Stomach smooth muscle (tissue), 2 donors: ENCODE results near the gene SLC16A1.
A peak's percentile ranks its signal among the peaks of the same experiment; 100 is the strongest.

Experiments used
- H3K27ac ChIP-seq: one replicate; pipeline ENCODE4 v1.7.0; 2013; ENCODE audit warnings: mild to moderate bottlenecking, low read length, inconsistent platforms
- H3K27me3 ChIP-seq, 2 donors: one replicate each; pipeline ENCODE4 v1.7.0; 2013; ENCODE audit warnings: low read length in 2 of 2; ENCODE audit not compliant: insufficient read depth in 2 of 2, control insufficient read depth in 1 of 2
- H3K36me3 ChIP-seq, 2 donors: one replicate each; pipeline ENCODE4 v1.7.0; 2013; ENCODE audit warnings: low read length in 2 of 2; ENCODE audit not compliant: control insufficient read depth in 2 of 2, insufficient read depth in 2 of 2
- H3K4me1 ChIP-seq: one replicate; pipeline ENCODE4 v1.7.0; 2013; ENCODE audit warnings: low read length; ENCODE audit not compliant: control insufficient read depth, insufficient read depth
- H3K4me3 ChIP-seq, 2 donors: one replicate each; pipeline ENCODE4 v1.7.0; 2013; ENCODE audit warnings: low read length in 2 of 2
- H3K9ac ChIP-seq, 2 donors: one replicate each; pipeline ENCODE4 v1.7.0; 2013; ENCODE audit warnings: low read length in 2 of 2, mild to moderate bottlenecking in 1 of 2
- H3K9me3 ChIP-seq, 2 donors: one replicate each; pipeline ENCODE4 v1.7.0; 2013; ENCODE audit warnings: low read length in 2 of 2; ENCODE audit not compliant: control insufficient read depth in 2 of 2
- donor health status: healthy.
- donor health status: Pancreatic carcinoma.

Gene SLC16A1

DNA sequence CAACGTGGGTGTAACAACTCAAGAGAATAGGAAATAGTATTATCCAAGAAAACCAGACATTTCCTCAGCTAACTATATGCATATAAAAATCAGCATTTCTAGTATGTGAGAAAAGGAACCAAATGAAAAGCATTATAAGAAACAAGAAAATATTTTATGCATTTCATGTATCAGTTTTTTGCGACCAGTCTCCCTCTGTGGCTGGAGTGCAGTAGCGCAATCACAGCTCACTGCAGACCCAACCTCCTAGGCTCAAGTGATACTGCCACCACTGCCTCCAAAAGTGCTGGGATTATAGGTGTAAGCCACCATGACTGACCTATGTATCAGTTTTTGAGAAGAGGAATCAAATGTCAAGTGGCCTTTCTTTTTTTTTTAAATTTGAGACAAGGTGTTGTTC lies 31.0 kb downstream of the SLC16A1 start:
- Histone ChIP-seq H3K4me1 (no peaks in the 10 kb centered on the region), H3K9ac (no peak overlapping the region), H3K4me3 (no peak overlapping the region), H3K27ac (no peak overlapping the region), H3K36me3 (peaks cover 11 to 16% of the 10 kb centered on the region in 2 donors), H3K9me3 (no peaks in the 10 kb centered on the region), H3K27me3 (no peaks in the 10 kb centered on the region)

DNA sequence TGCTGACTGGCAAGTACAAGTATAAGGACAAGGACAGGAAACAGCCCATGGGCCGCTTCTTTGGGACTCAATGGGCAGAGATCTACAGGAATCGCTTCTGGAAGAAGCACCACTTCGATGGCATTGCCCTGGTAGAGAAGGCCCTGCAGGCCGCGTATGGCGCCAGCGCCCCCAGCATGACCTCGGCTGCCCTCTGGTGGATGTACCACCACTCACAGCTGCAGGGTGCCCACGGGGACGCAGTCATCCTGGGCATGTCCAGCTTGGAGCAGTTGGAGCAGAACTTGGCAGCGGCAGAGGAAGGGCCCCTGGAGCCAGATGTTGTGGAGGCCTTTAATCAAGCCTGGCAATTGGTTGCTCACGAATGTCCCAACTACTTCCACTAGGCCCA lies 32.0 kb downstream of the SLC16A1 start:
- H3K27me3 ChIP-seq: no peaks in the 10 kb centered on the region
- H3K36me3 ChIP-seq: peaks cover 11 to 15% of the 10 kb centered on the region in 2 donors
- H3K9me3 ChIP-seq: no peaks in the 10 kb centered on the region
- H3K27ac ChIP-seq: peak overlapping the region; percentile 6
- H3K4me3 ChIP-seq: no peak overlapping the region
- H3K9ac ChIP-seq: no peak overlapping the region
- no peaks in the 10 kb centered on the region for H3K4me1 ChIP-seq

DNA sequence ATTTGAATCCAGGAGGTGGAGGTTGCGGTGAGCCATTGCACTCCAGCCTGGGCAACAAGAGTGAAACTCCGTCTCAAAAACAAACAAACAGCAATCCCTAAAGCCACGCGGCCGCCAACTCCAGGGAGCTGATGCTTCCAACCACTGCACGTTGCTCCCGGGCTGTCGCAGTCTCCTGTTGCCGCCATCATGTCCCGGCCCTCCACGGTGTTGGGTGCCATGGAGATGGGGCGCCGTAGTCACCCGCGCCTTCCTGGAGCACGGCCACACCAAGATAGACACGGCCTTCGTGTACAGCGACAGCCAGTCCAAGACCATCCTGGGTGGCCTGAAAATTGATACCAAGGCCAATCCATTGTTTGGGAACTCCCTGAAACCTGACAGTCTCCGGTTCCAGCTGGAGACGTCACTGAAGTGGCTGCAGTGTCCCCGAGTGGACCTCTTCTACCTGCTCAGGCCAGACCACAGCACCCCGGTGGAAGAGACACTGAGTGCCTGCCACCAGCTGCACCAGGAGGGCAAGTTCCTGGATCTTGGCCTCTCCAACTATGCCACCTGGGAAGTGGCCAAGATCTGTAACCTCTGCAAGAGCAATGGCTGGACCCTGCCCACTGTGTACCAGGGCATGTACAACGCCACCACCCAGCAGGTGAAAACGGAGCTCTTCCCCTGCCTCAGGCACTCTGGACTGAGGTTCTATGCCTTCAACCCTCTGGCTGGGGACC lies 32.6 kb downstream of the SLC16A1 start:
- H3K27ac ChIP-seq: peak overlapping the region; percentile 6
- no peak overlapping the region for H3K9ac ChIP-seq
- H3K4me3 ChIP-seq: no peak overlapping the region
- no peaks in the 10 kb centered on the region for H3K27me3 ChIP-seq
- H3K9me3 ChIP-seq: no peaks in the 10 kb centered on the region
- H3K4me1 ChIP-seq: no peaks in the 10 kb centered on the region
- H3K36me3 ChIP-seq: peaks cover 12% of the 10 kb centered on the region in 2 donors

- Histone ChIP-seq H3K9me3 (no peaks in the 10 kb centered on the region), H3K4me3 (no peak overlapping the region), H3K36me3 (peaks cover 6 to 17% of the 10 kb centered on the region in 2 donors), H3K9ac (no peak overlapping the region), H3K27ac (no peak overlapping the region), H3K4me1 (no peaks in the 10 kb centered on the region), H3K27me3 (no peaks in the 10 kb centered on the region)
These were observed 44.3 kb downstream of the SLC16A1 start for GRCh38 chr1:112911506-112912220.

DNA sequence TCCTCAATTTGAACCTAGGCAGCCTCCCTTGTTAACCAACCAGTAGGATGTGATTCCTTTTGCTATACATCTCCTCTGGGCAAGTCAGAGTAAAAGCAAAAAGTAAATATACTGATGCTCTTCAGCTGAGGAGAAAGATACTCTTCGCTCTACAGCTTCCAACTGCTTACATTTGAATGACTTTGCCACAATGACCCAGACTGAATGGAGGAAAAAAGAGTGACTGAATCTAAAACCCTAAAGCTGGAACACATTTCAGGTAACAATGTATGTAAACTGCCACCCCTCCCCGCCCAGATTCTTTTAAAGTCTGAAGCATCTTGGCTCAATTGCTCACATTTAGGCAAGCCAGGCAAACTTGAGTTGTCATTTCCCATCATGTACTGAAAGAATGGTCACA lies 46.1 kb downstream of the SLC16A1 start:
- Histone ChIP-seq H3K27me3 (no peaks in the 10 kb centered on the region), H3K9me3 (no peaks in the 10 kb centered on the region), H3K9ac (no peak overlapping the region), H3K36me3 (peaks cover 0 to 12% of the 10 kb centered on the region in 2 donors), H3K4me3 (no peak overlapping the region), H3K27ac (no peak overlapping the region), H3K4me1 (no peaks in the 10 kb centered on the region)

GRCh38 chr1:112906150-112906698 lies 49.8 kb downstream of the SLC16A1 start:
- H3K9ac ChIP-seq: no peak overlapping the region

GRCh38 chr1:112905395-112906149 lies 50.4 kb downstream of the SLC16A1 start:
- Histone ChIP-seq H3K9ac (no peak overlapping the region), H3K36me3 (peaks cover 0 to 6% of the 10 kb centered on the region in 2 donors), H3K9me3 (no peaks in the 10 kb centered on the region), H3K27me3 (no peaks in the 10 kb centered on the region), H3K27ac (no peak overlapping the region), H3K4me3 (no peak overlapping the region), H3K4me1 (no peaks in the 10 kb centered on the region)

More at GRCh38 chr1:112906150-112906698, 49.8 kb downstream of the SLC16A1 start:
- H3K27ac ChIP-seq: no peak overlapping the region
- H3K9me3 ChIP-seq: no peaks in the 10 kb centered on the region
- H3K27me3 ChIP-seq: no peaks in the 10 kb centered on the region
- peaks cover 0 to 8% of the 10 kb centered on the region in 2 donors for H3K36me3 ChIP-seq
- H3K4me1 ChIP-seq: no peaks in the 10 kb centered on the region
- H3K4me3 ChIP-seq: no peak overlapping the region

DNA sequence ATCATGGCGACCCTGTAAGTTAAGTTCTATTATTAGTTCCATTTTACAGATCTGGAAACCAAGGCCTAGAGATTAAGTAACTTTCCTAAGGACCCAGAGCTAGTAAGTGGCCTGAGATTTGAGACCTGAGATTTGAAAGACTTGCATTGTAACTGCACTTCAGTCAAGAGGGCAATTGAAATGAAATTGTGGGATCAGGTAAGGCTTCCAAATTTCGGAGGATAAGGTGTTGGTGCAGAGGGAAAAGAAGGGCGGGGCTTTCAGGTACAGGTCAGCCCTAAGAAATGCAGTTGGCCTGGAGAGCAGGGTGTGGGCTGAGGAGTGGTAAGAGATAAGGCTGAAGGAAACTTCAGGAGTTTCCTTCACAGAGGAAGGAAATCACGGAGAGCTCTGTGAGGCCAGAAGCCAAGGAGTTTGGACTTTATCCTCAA lies 51.1 kb downstream of the SLC16A1 start:
- H3K4me1 ChIP-seq: no peaks in the 10 kb centered on the region
- H3K9me3 ChIP-seq: no peaks in the 10 kb centered on the region
- H3K27ac ChIP-seq: no peak overlapping the region
- H3K4me3 ChIP-seq: no peak overlapping the region
- no peaks in the 10 kb centered on the region for H3K27me3 ChIP-seq
- peaks cover 0 to 4% of the 10 kb centered on the region in 2 donors for H3K36me3 ChIP-seq
- no peak overlapping the region for H3K9ac ChIP-seq

DNA sequence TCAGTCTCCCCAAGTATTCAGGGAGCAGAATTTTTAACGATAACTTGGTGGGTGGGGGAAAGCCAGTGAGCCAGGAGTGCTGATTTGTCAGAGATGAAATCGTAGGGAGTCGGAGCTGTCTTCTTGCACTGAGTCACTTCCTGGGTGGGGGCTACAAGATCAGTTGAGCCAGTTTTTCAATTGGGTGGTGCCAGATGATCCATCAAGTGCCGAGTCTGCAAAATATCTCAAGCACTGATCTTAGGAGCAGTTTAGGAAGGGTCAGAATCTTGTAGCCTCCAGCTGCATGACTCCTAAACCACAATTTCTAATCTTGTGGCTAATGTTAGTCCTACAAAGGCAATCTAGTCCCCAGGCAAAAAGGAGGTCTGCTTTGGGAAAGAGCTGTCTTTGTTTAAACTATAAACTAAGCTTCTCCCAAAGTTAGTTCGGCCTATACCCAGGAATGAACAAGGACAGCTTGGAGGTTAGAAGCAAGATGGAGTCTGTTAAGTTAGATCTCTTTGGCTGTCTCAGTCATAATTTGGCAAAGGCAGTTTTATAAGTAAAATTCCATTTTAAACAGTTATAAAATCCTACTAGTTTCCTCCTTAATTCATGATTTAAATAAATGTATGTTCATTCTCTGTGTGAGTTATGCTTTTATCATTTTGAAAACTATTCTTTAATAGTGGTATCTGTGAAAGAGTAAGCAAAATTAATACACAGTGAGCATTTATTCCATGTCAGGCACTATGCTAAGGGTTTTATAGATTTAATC lies 51.7 kb downstream of the SLC16A1 start:
- no peaks in the 10 kb centered on the region for H3K9me3 ChIP-seq
- no peak overlapping the region for H3K9ac ChIP-seq
- H3K36me3 ChIP-seq: peaks cover 0 to 4% of the 10 kb centered on the region in 2 donors
- H3K27ac ChIP-seq: no peak overlapping the region
- H3K4me3 ChIP-seq: no peak overlapping the region
- no peaks in the 10 kb centered on the region for H3K27me3 ChIP-seq
- no peaks in the 10 kb centered on the region for H3K4me1 ChIP-seq

- no peak overlapping the region for H3K9ac ChIP-seq
- H3K9me3 ChIP-seq: no peaks in the 10 kb centered on the region
- H3K4me1 ChIP-seq: no peaks in the 10 kb centered on the region
- H3K27ac ChIP-seq: no peak overlapping the region
- H3K36me3 ChIP-seq: no peaks in the 10 kb centered on the region
- no peaks in the 10 kb centered on the region for H3K27me3 ChIP-seq
- no peak overlapping the region for H3K4me3 ChIP-seq
These were observed 53.8 kb downstream of the SLC16A1 start for GRCh38 chr1:112902221-112902620.
